Measurements from ENCODE around the gene MAPK11. TPM values are rescaled to one million over a fixed set of nuclear protein-coding genes. Genes with fewer than 3 reads are reported as not detected.

MAPK11 gene
- polyA plus RNA-seq, 1 donor (not counting 4 experiments of a cell fraction or from before 2014, with no cell fraction given) = 4.6 TPM

DNA sequence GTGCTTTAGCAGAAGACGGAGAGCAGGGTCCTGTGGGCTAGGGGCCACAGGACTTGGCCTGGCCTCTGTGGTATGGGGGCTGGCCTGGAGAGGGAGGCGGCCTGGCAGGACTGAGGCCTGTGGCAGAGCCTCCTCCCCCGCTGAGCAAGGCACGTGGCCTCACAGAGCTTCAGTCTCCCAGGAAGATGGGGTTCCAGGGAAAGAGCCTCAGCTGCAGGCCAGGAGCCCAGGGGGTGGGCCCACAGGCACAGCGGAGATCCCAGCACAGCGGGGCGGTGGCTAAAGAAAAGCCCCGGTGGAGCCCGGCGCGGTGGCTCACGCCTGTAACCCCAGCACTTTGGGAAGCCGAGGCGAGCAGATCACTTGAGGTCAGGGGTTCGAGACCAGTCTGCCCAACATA, 10.9 kb downstream of the MAPK11 start:
- Histone ChIP-seq H4K20me1 (ENCODE audit: control insufficient read depth, extremely low read depth, insufficient read depth, low read length) (no peaks in the 10 kb centered on the region), H3K27me3 (ENCODE audit: control insufficient read depth, extremely low read depth, insufficient read depth, low read length) (no peaks in the 10 kb centered on the region), H2AFZ (ENCODE audit: control insufficient read depth, low read length) (no peak overlapping the region), H3K9me3 (ENCODE audit: control insufficient read depth, low read depth, low read length) (no peaks in the 10 kb centered on the region), H3K9me1 (ENCODE audit: control insufficient read depth, extremely low read depth, insufficient read depth, low read length) (no peaks in the 10 kb centered on the region), H3K36me3 (ENCODE audit: control insufficient read depth in 2 of 2, extremely low read depth in 1 of 2, insufficient read depth in 2 of 2, low read length in 2 of 2) (peaks cover 0 to 5% of the 10 kb centered on the region in 2 experiments), H3K79me2 (ENCODE audit: control insufficient read depth, insufficient read depth, low read length) (no peaks in the 10 kb centered on the region), H3K27ac (ENCODE audit: control insufficient read depth, insufficient read depth, low read length) (no peak overlapping the region), H3K4me2 (ENCODE audit: control insufficient read depth, extremely low read depth, insufficient read depth, low read depth, low read length) (no peak overlapping the region), H3K4me3 (ENCODE audit: control insufficient read depth in 2 of 3, extremely low read depth in 1 of 3, insufficient read depth in 2 of 3, low read depth in 1 of 3, low read length in 3 of 3) (no peak overlapping the region), H3K9ac (ENCODE audit: control insufficient read depth, extremely low read depth, insufficient read depth, low read length) (no peak overlapping the region), H3K4me1 (ENCODE audit: control insufficient read depth, extremely low read depth, insufficient read depth, low read length) (peaks cover 14% of the 10 kb centered on the region)
- TF ChIP-seq EZH2 (IDR thresholded peaks at IDR 0.05; ENCODE audit: low read length) (no peak), CTCF (optimal IDR thresholded peaks at IDR 0.05 in 1 of 3, IDR thresholded peaks at IDR 0.05 in 1 of 3, conservative IDR thresholded peaks at IDR 0.05 in 1 of 3; ENCODE audit: extremely low read depth in 1 of 3, insufficient read depth in 2 of 3, low read length in 3 of 3) (no peak)
- dilution Hi-C loops (cut with MboI; ENCODE audit: extremely low pct_ligation_motif_present, low sequenced_read_pairs) = no loop called here
- FAIRE-seq (no peak), DNase-seq (ENCODE audit: low read depth, low spot score) (no peak)

DNA sequence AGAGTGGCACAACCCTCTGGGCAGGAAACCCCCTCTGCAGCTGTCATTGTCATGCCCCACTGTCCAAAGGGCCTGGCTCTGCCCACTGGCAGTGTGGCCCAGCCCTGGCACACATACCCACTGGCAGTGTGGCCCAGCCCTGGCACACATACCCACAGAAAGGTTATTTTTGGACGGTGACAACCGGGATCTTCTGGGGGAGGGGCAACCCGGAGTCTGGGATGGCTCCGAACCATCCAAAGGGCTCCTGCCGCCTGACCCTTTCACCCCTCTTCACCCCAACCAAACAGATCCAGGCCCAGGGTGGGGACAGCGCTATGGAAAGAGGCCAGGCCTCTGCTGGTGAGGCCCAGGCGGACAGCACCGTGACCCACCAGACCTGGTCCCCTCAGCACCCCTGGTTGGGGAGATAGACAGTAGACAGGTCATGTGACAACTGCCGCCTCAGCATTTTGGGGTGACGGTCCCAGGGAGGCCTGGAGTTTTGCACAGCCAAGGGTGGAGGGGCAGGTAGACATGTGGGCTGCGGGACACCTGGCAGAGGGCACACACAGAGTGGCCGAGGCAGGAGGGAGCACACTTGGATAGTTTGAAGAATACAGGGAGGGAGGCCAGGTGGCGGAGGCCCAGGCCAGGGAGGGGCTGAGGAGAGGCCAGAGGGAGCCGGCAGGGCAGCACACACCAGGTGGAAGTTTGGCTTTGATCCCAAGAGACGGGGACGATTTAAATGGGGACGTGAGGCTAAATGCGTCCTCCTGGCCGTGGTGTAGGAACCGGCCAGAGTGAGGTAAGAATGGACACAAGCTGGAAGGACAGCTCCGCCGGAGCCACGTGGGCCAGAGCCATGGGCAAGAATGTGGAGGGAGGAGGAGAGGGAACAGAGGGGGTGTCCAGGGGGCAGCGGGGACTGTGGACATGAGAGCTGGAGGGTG, 11.6 kb downstream of the MAPK11 start:
- Histone ChIP-seq H3K27ac (ENCODE audit: control insufficient read depth, insufficient read depth, low read length) (no peak overlapping the region), H2AFZ (ENCODE audit: control insufficient read depth, low read length) (no peak overlapping the region), H3K9me3 (ENCODE audit: control insufficient read depth, low read depth, low read length) (no peaks in the 10 kb centered on the region), H3K36me3 (ENCODE audit: control insufficient read depth in 2 of 2, extremely low read depth in 1 of 2, insufficient read depth in 2 of 2, low read length in 2 of 2) (peaks cover 0 to 5% of the 10 kb centered on the region in 2 experiments), H3K4me1 (ENCODE audit: control insufficient read depth, extremely low read depth, insufficient read depth, low read length) (peaks cover 14% of the 10 kb centered on the region), H3K4me3 (ENCODE audit: control insufficient read depth in 2 of 3, extremely low read depth in 1 of 3, insufficient read depth in 2 of 3, low read depth in 1 of 3, low read length in 3 of 3) (no peak overlapping the region), H3K9ac (ENCODE audit: control insufficient read depth, extremely low read depth, insufficient read depth, low read length) (no peak overlapping the region), H3K9me1 (ENCODE audit: control insufficient read depth, extremely low read depth, insufficient read depth, low read length) (no peaks in the 10 kb centered on the region), H3K4me2 (ENCODE audit: control insufficient read depth, extremely low read depth, insufficient read depth, low read depth, low read length) (no peak overlapping the region), H3K79me2 (ENCODE audit: control insufficient read depth, insufficient read depth, low read length) (no peaks in the 10 kb centered on the region), H4K20me1 (ENCODE audit: control insufficient read depth, extremely low read depth, insufficient read depth, low read length) (no peaks in the 10 kb centered on the region), H3K27me3 (ENCODE audit: control insufficient read depth, extremely low read depth, insufficient read depth, low read length) (no peaks in the 10 kb centered on the region)
- TF ChIP-seq EZH2 (IDR thresholded peaks at IDR 0.05; ENCODE audit: low read length) = no peak
- TF ChIP-seq CTCF (optimal IDR thresholded peaks at IDR 0.05 in 1 of 3, IDR thresholded peaks at IDR 0.05 in 1 of 3, conservative IDR thresholded peaks at IDR 0.05 in 1 of 3; ENCODE audit: extremely low read depth in 1 of 3, insufficient read depth in 2 of 3, low read length in 3 of 3) = no peak
- dilution Hi-C loops (cut with MboI; ENCODE audit: extremely low pct_ligation_motif_present, low sequenced_read_pairs) = no loop called here
- FAIRE-seq (no peak), DNase-seq (ENCODE audit: low read depth, low spot score) (no peak)

Data from keratinocyte (primary cell).